IMR-90 (cell line): ENCODE results near the gene TNPO2. TPM values are rescaled to one million over a fixed set of nuclear protein-coding genes. Genes with fewer than 3 reads are reported as not detected.

Experiments used
- ATAC-seq: fragments of 200-7000 bp; cut with Tn5 transposase; 2 replicates; pipeline ENCODE4 v1.9.1; 2020; ENCODE audit warnings: low read depth, mild to moderate bottlenecking, moderate library complexity
- BruUV-seq: library from RNA; stranded (reverse); fragments of 400-500 nt; replicated peaks from 2 replicates; lab custom pipeline; 2021; lab: Mats Ljungman, UMichigan
- CTCF ChIA-PET: fragments of 300-600 bp; formaldehyde crosslinking; extraction: SDS; loops from one replicate; lab custom pipeline; 2021; ENCODE audit warnings: antibody characterized with exemption; lab: Yijun Ruan, JAX
- POLR2A ChIA-PET: fragments of 300-600 bp; sonication (Branson Sonifier 250); formaldehyde crosslinking; loops from one replicate; lab custom pipeline; 2022; ENCODE audit warnings: antibody characterized with exemption; ENCODE audit not compliant: unreplicated experiment; lab: Charles Lee
- DNase-seq: peaks from one replicate; pipeline ENCODE4 v3.0.0; 2013
- H2AFZ ChIP-seq: replicated peaks from 2 replicates; pipeline ENCODE3; 2013; ENCODE audit warnings: low read length, mild to moderate bottlenecking; ENCODE audit not compliant: poor library complexity
- H2AK5ac ChIP-seq: 2 replicates; pipeline ENCODE4 v1.6.1; 2013; ENCODE audit warnings: low read depth, low read length, inconsistent platforms
- H2AK9ac ChIP-seq: replicated peaks from 2 replicates; pipeline ENCODE3; 2013; ENCODE audit warnings: mild to moderate bottlenecking, low read depth, low read length, moderate library complexity; ENCODE audit not compliant: poor library complexity
- H2BK120ac ChIP-seq: 2 replicates; pipeline ENCODE4 v1.6.1; 2013; ENCODE audit warnings: low read depth, low read length, inconsistent platforms
- H2BK15ac ChIP-seq: 3 replicates; pipeline ENCODE4 v1.6.1; 2013; ENCODE audit warnings: low read depth, low read length, inconsistent platforms
- H2BK20ac ChIP-seq: 2 replicates; pipeline ENCODE4 v1.6.1; 2013; ENCODE audit warnings: low read depth, mild to moderate bottlenecking, inconsistent platforms, low read length, moderate library complexity
- H2BK5ac ChIP-seq: 2 replicates; pipeline ENCODE4 v1.6.1; 2013; ENCODE audit warnings: mild to moderate bottlenecking, low read depth, low read length, inconsistent platforms; ENCODE audit not compliant: poor library complexity, severe bottlenecking
- H3K14ac ChIP-seq: replicated peaks from 2 replicates; pipeline ENCODE4 v1.6.1; 2013; ENCODE audit warnings: low read depth, low read length, inconsistent platforms
- H3K18ac ChIP-seq: 2 replicates; pipeline ENCODE4 v1.6.1; 2013; ENCODE audit warnings: low read depth, low read length, control low read depth
- H3K23ac ChIP-seq: 2 replicates; pipeline ENCODE4 v1.6.1; 2013; ENCODE audit warnings: low read depth, low read length, inconsistent platforms
- H3K27ac ChIP-seq: 2 replicates; pipeline ENCODE4 v1.5.1; 2013; ENCODE audit warnings: mild to moderate bottlenecking, control low read depth, low read length; ENCODE audit not compliant: insufficient read depth
- H3K27me3 ChIP-seq: 2 replicates; pipeline ENCODE4 v1.6.1; 2013; ENCODE audit warnings: low read length; ENCODE audit not compliant: control insufficient read depth, insufficient read depth
- H3K36me3 ChIP-seq: 2 replicates; pipeline ENCODE4 v1.6.1; 2013; ENCODE audit warnings: low read length, mixed read lengths; ENCODE audit not compliant: control insufficient read depth, insufficient read depth
- H3K4ac ChIP-seq: 2 replicates; pipeline ENCODE4 v1.6.1; 2013; ENCODE audit warnings: low read depth, low read length, inconsistent platforms
- H3K4me1 ChIP-seq: 2 replicates; pipeline ENCODE4 v1.6.1; 2013; ENCODE audit warnings: low read length, mixed read lengths; ENCODE audit not compliant: control insufficient read depth, insufficient read depth
- H3K4me2 ChIP-seq: 2 replicates; pipeline ENCODE4 v1.6.1; 2013; ENCODE audit warnings: low read depth, mild to moderate bottlenecking, control low read depth, low read length, moderate library complexity
- H3K4me3 ChIP-seq: 2 replicates; pipeline ENCODE4 v1.5.1; 2013; ENCODE audit warnings: low read depth, mild to moderate bottlenecking, control low read depth, low read length, moderate library complexity; ENCODE audit not compliant: insufficient read depth
- H3K56ac ChIP-seq: 2 replicates; pipeline ENCODE4 v1.6.1; 2013; ENCODE audit warnings: low read length, inconsistent platforms; ENCODE audit not compliant: insufficient read depth; ENCODE audit errors: extremely low read depth
- H3K79me1 ChIP-seq, 2 experiments: 2 replicates each; pipeline ENCODE4 v1.6.1; 2013; ENCODE audit warnings: low read length in 2 of 2, inconsistent platforms in 1 of 2, low read depth in 1 of 2
- H3K9ac ChIP-seq: 2 replicates; pipeline ENCODE4 v1.6.1; 2013; ENCODE audit warnings: low read depth, low read length, control low read depth
- H3K9me1 ChIP-seq: 2 replicates; pipeline ENCODE4 v1.6.1; 2013; ENCODE audit warnings: low read length, inconsistent platforms; ENCODE audit not compliant: insufficient read depth
- H3K9me3 ChIP-seq: 2 replicates; pipeline ENCODE4 v1.6.1; 2013; ENCODE audit warnings: low read length; ENCODE audit not compliant: control insufficient read depth, insufficient read depth
- H4K20me1 ChIP-seq: 2 replicates; pipeline ENCODE4 v1.6.1; 2013; ENCODE audit warnings: low read length, inconsistent platforms; ENCODE audit not compliant: insufficient read depth
- H4K5ac ChIP-seq: 2 replicates; pipeline ENCODE4 v1.6.1; 2013; ENCODE audit warnings: mild to moderate bottlenecking, low read depth, low read length, control low read depth
- H4K8ac ChIP-seq, 2 experiments: 2 replicates each; pipeline ENCODE4 v1.6.1; 2013; ENCODE audit warnings: low read depth in 2 of 2, low read length in 2 of 2, control low read depth in 1 of 2, inconsistent platforms in 1 of 2
- H4K91ac ChIP-seq: 2 replicates; pipeline ENCODE4 v1.6.1; 2013; ENCODE audit warnings: low read depth, low read length, inconsistent platforms; ENCODE audit not compliant: insufficient read depth
- CEBPB ChIP-seq: IDR thresholded peaks from 2 replicates; pipeline ENCODE4 v1.6.1; 2012; ENCODE audit warnings: low read depth, low read length, improper control_type of control experiment
- CTCF ChIP-seq: conservative IDR thresholded peaks from 2 replicates; pipeline ENCODE4 v1.5.1; 2012; ENCODE audit warnings: mild to moderate bottlenecking, low read depth, low read length, improper control_type of control experiment
- FOS ChIP-seq: fragments of 150-350 bp; IDR thresholded peaks from 2 replicates; pipeline ENCODE4 v1.6.1; 2016; ENCODE audit warnings: low read depth, low read length
- MAFK ChIP-seq: IDR thresholded peaks from 2 replicates; pipeline ENCODE4 v1.6.1; 2012; ENCODE audit warnings: low read depth, low read length, improper control_type of control experiment
- MAZ ChIP-seq: IDR thresholded peaks from 2 replicates; pipeline ENCODE4 v1.6.1; 2012; ENCODE audit warnings: low read depth, mild to moderate bottlenecking, low read length, improper control_type of control experiment, moderate library complexity, borderline replicate concordance
- MXI1 ChIP-seq: IDR thresholded peaks from 2 replicates; pipeline ENCODE4 v1.6.1; 2012; ENCODE audit warnings: low read depth, mild to moderate bottlenecking, low read length, moderate library complexity, borderline replicate concordance
- RAD21 ChIP-seq: IDR thresholded peaks from 2 replicates; pipeline ENCODE4 v1.6.1; 2012; ENCODE audit warnings: low read length, improper control_type of control experiment
- RCOR1 ChIP-seq: IDR thresholded peaks from 2 replicates; pipeline ENCODE4 v1.6.1; 2012; ENCODE audit warnings: mild to moderate bottlenecking, low read length, improper control_type of control experiment; ENCODE audit not compliant: insufficient replicate concordance
- SMC3 ChIP-seq: fragments of 150-350 bp; IDR thresholded peaks from 2 replicates; pipeline ENCODE4 v1.6.1; 2016; ENCODE audit warnings: low read depth, mild to moderate bottlenecking, antibody characterized with exemption, low read length, moderate library complexity
- USF2 ChIP-seq: fragments of 150-350 bp; IDR thresholded peaks from 2 replicates; pipeline ENCODE4 v1.6.1; 2017; ENCODE audit warnings: mild to moderate bottlenecking, antibody characterized with exemption, low read length, low read depth
- WGBS, 2 experiments: methylation state at CpG; one replicate each; pipeline versions ENCODE4 v1.1.5 to v1.1.7; 2013; ENCODE audit warnings: missing lambda C conversion rate in 2 of 2; ENCODE audit not compliant: insufficient read length in 1 of 2; ENCODE audit errors: extremely low coverage in 2 of 2; 5-methylcytosine and 5-hydroxymethylcytosine counted together
- dilution Hi-C: fragments of 300-500 bp; cut with HindIII; formaldehyde crosslinking; loops from one replicate; pipeline ENCODE4 v1.14.3; 2018; ENCODE audit warnings: low sequenced_read_pairs; ENCODE audit not compliant: unreplicated experiment
- in situ Hi-C: fragments of 300-500 bp; cut with MboI; formaldehyde crosslinking; loops from 3 replicates; pipeline ENCODE4 v1.14.3; 2019; ENCODE audit warnings: low sequenced_read_pairs, inconsistent platforms, mixed read lengths
- intact Hi-C: fragments of 100-400 bp; cut with micrococcal nuclease; formaldehyde crosslinking; loops from 2 replicates; pipeline ENCODE4 v1.10.0; 2022
- polyA plus RNA-seq, 3 experiments: library from polyadenylated mRNA; depleted of rRNA; stranded (reverse); fragments of >200 nt; gene quantifications; 2 replicates each; pipeline ENCODE4 v1.2.3, GENCODE V29; 2012; ENCODE audit warnings: low replicate concordance in 1 of 3
- total RNA-seq: library from RNA; depleted of rRNA; stranded (reverse); fragments of >200 nt; gene quantifications from 2 replicates; pipeline ENCODE4 v1.2.3, GENCODE V29; 2012

TNPO2 gene
- total and polyA plus RNA-seq, 2 of the 4 experiments (the other 2 are of a cell fraction) = 36.0 to 77.2 TPM

GRCh38 chr19:12649941-12650340 is 73.8 kb downstream of the TNPO2 start:
- Histone ChIP-seq H3K9me3 (no peaks in the 10 kb centered on the region), H3K14ac (no peak overlapping the region), H3K79me1 (no peaks in the 10 kb centered on the region), H4K91ac (no peak overlapping the region), H3K4ac (no peak overlapping the region), H4K8ac (no peak overlapping the region), H3K9ac (no peak overlapping the region), H2BK20ac (no peak overlapping the region), H3K56ac (no peak overlapping the region), H4K20me1 (no peaks in the 10 kb centered on the region), H3K27me3 (no peaks in the 10 kb centered on the region), H3K9me1 (0 out of 2 replicates have a peak, but pooled peaks cover 3% of the 10 kb centered on the region), H4K5ac (no peak overlapping the region), H2BK5ac (no peak overlapping the region), H3K27ac (no peak overlapping the region), H2AK5ac (no peak overlapping the region), H2AFZ (no peak overlapping the region), H3K4me2 (no peak overlapping the region), H3K36me3 (peaks cover 9% of the 10 kb centered on the region), H2BK120ac (no peak overlapping the region), H3K4me3 (no peak overlapping the region), H3K23ac (no peak overlapping the region), H2BK15ac (no peak overlapping the region), H3K4me1 (0 out of 2 replicates have a peak, but pooled peaks cover 2% of the 10 kb centered on the region), H3K18ac (no peak overlapping the region), H2AK9ac (no peak overlapping the region)
- in situ Hi-C loops = no loop called here
- no peak for TF ChIP-seq SMC3
- no peak for TF ChIP-seq RAD21
- no peak for TF ChIP-seq MAZ
- no peak for TF ChIP-seq CTCF
- no peak for TF ChIP-seq USF2
- no peak for TF ChIP-seq FOS
- no peak for TF ChIP-seq MXI1
- TF ChIP-seq CEBPB = no peak
- TF ChIP-seq RCOR1 = no peak
- TF ChIP-seq MAFK = no peak
- intact Hi-C loops = no loop called here
- no TSS peak for BruUV-seq
- DNase-seq (no peak), ATAC-seq (no peak)
- ChIA-PET CTCF (no interaction called here), POLR2A (interaction anchor here (0.6 kb wide), 2 partner anchors 227 to 335 kb away, joined by 8 to 15 read pairs; no protein-coding TSS in a partner anchor)
- 90% methylated on average over 4 of the region's 10 CpGs; no CpG with 5 or more reads in 1 of the 2 experiments for WGBS, 2 experiments
- dilution Hi-C loops = no loop called here
